ENCODE results near the gene ACHE.
A peak's percentile ranks its signal among the peaks of the same experiment; 100 is the strongest.
"Not testable (repeated sequence)": the region's sequence is repeated elsewhere in the genome, so short reads cannot be mapped to it uniquely, and the experiment has no call there.

Gene ACHE

DNA sequence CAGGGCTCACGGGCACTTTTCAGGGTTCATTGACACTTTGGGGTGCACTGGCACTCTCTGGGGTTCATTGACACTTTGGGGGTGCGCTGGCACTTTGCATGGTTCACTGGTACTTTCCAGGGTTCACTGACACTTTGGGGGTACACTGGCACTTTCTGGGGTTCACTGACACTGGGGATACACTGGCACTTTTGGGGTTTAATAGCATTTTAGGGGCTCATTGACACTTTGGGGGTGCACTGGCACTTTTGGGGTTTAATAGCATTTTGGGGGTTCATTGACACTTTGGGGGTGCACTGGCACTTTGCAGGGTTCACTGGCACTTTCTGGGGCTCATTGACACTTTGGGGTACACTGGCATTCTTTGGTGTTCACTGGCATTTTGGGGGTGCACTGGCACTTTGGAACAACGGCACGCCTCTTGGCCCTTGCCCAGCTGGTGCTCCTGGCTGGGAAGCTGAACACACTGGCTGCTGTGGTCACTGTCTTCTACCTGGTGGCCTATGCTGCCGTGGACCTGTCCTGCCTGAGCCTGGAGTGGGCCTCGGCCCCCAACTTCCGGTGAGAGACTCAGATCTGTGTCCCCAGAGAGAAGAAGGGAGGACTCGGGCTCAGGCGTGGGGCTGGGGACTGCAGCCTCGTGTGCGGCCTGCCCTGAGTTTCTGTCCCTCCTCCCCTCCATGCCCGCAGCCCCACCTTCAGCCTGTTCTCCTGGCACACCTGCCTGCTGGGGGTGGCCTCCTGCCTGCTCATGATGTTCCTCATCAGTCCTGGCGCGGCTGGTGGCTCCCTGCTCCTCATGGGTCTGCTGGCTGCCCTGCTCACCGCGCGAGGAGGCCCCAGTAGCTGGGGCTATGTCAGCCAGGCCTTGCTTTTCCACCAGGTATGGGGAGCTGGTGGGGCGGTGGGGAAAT, 34.7 kb downstream of the ACHE start:
- DNase-seq, result no peak

- DNase-seq, result no peak
Observed at GRCh38 chr7:100859856-100860255, 35.8 kb downstream of the ACHE start.

- DNase-seq, result no peak
Observed at GRCh38 chr7:100856871-100857282, 38.8 kb downstream of the ACHE start.

- DNase-seq, result no peak
Observed at GRCh38 chr7:100855515-100855914, 40.2 kb downstream of the ACHE start.

- DNase-seq, result not testable (repeated sequence)
Observed at GRCh38 chr7:100854899-100855298, 40.8 kb downstream of the ACHE start.

- no peak for DNase-seq
Observed at GRCh38 chr7:100854146-100854895, 41.4 kb downstream of the ACHE start.

- DNase-seq, result peak; percentile 92
Observed at GRCh38 chr7:100852048-100852872, 43.4 kb downstream of the ACHE start, which contains the start of gene SLC12A9. TSS of gene SLC12A9 (plus strand) at chr7:100852713. CDS start at chr7:100854198, 1,485 bp downstream.

DNA sequence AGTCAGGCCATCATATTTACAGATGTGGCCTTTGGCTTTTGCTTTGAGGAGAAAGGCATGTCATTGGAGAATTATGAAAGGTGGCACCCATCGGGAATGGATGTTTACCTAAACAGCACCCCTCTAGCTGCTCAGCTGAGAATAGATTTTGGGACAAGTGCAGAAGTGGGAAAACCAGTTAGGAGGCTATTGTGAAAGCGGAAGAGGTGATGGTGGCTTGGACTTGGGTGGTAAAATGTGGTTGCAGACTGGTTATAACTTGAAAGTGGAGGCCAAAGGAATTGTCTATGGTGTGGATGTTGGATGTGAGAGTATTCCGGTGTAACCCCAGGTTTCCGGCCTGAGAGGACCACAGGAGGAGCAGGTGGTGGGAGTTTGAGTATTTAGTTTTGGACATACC, 48.3 kb downstream of the ACHE start:
- no peak for DNase-seq

- no peak for DNase-seq
Observed at GRCh38 chr7:100840470-100841100, 55.1 kb downstream of the ACHE start.

All from EL (cell line).